Pancreas (tissue), 10 donors: ENCODE data around the gene CSTPP1. TPM values are rescaled to one million over a fixed set of nuclear protein-coding genes. Genes with fewer than 3 reads are reported as not detected.

Source experiments
- ATAC-seq, 4 donors: fragments of 200-7000 bp; cut with Tn5 transposase; one replicate each; pipeline versions ENCODE4 v1.8.0 to v1.9.1; 2020; ENCODE audit warnings: mild to moderate bottlenecking in 4 of 4, moderate library complexity in 4 of 4
- DNase-seq, 6 donors: peaks; one replicate each; pipeline ENCODE4 v3.0.0-alpha.2; 2020
- FAIRE-seq: peaks from 2 replicates; lab custom pipeline; 2012; peaks lifted over from hg19 to GRCh38; lab: Jason Lieb, UNC
- H3K27ac ChIP-seq, 4 donors: fragments of 200-600 bp; sonication (generic); 1 replicate in 3 of 4; 2 replicates in 1 of 4; pipeline versions ENCODE4 v1.5.0 to v1.8.0; 2020
- H3K27me3 ChIP-seq, 4 donors: fragments of 200-600 bp; one replicate each; pipeline ENCODE4 v1.8.0; 2021
- H3K36me3 ChIP-seq, 3 donors: fragments of 200-600 bp; sonication (generic) in 1 of 3; one replicate each; pipeline versions ENCODE4 v1.5.0 to v1.8.0; 2020 to 2021
- H3K4me1 ChIP-seq, 3 donors: fragments of 200-600 bp; one replicate each; pipeline ENCODE4 v1.8.0; 2021
- H3K4me3 ChIP-seq, 4 donors: fragments of 200-600 bp; sonication (generic) in 2 of 4; one replicate each; pipeline versions ENCODE4 v1.5.0 to v1.8.0; 2020 to 2021
- H3K9me3 ChIP-seq, 4 donors: fragments of 200-600 bp; one replicate each; pipeline ENCODE4 v1.8.0; 2021
- CTCF ChIP-seq, 4 donors: fragments of 200-600 bp; sonication (generic) in 3 of 4; IDR thresholded peaks; one replicate each; pipeline versions ENCODE4 v1.5.0 to v1.8.0; 2021; ENCODE audit warnings: antibody characterized with exemption in 4 of 4
- WGBS, 2 donors: extraction: QIAGEN DNeasy Blood & Tissue Kit; methylation state at CpG; one replicate each; pipeline ENCODE4 v1.1.7; 2013; 5-methylcytosine and 5-hydroxymethylcytosine counted together
- intact Hi-C, 3 donors: fragments of 100-400 bp; cut with DNase I; formaldehyde crosslinking; loops; one replicate each; pipeline versions ENCODE4 v1.11.1 to v1.14.2; 2022
- polyA plus RNA-seq, 2 donors: library from polyadenylated mRNA; stranded (reverse); fragments of 200-250 nt; gene quantifications; one replicate each; pipeline ENCODE4 v1.2.3, GENCODE V29; 2013
- total RNA-seq, 6 donors: library from RNA; stranded (reverse); fragmentation: NEBNext Ultra II Directional in 4 of 6; extraction: Animal tissue kit (Norgen Biotek cat#: 25700) in 4 of 6; gene quantifications; one replicate each; pipeline versions ENCODE4 v1.2.1 to v1.2.4, GENCODE V29; 2021 to 2023
- donor health status: healthy with polysubstance abuse.
- donor health status: DM: no; HTN: no; CAD: no; lungs with moderate emphysema.
- donor health status: DM: no; HTN: no; CAD: no.
- donor health status: control.
- donor health status: control.
- donor health status: Bipolar disorder and iron deficiency.
- donor health status: DM: yes; HTN: yes; CAD: no.
- donor health status: DM: no; HTN: no; CAD: no.
- donor health status: DM: no; HTN: no; CAD: no.
- donor health status: DM: yes; HTN: yes; CAD: no.

The CSTPP1 gene
- total and polyA plus RNA-seq, 8 donors: 9.7 to 23.6 (median 14.0) TPM

DNA sequence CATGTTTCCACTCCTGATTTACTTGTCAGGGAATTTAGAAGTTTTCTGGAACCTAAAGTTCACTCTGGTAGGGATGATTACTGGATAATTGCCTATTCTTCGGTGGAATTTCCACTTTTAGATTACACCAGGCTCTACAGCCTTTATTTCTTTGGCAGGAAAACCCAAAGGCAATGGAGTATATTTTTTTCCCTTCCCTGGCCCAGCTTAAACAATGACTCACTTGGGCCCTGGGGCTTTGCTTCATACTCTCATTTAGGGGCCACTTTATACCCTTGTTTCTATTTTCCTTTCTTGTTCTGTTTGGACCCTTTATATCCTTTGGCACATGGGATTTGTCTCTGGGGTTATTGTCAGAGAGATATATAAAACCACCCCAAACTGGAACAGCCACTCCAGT is 114.7 kb downstream of the CSTPP1 start:
- Histone ChIP-seq H3K4me3 (no peak overlapping the region), H3K27ac (no peak overlapping the region), H3K36me3 (no peaks in the 10 kb centered on the region), H3K9me3 (no peaks in the 10 kb centered on the region), H3K27me3 (no peaks in the 10 kb centered on the region), H3K4me1 (no peaks in the 10 kb centered on the region)
- DNase-seq: no peak
- no peak for ATAC-seq
- WGBS, 2 donors: 50 to 70% methylated on average over 1 of the region's 1 CpG
- intact Hi-C loops: no loop called here
- no peak for TF ChIP-seq CTCF (IDR thresholded peaks at IDR 0.05)
- no peak for FAIRE-seq

DNA sequence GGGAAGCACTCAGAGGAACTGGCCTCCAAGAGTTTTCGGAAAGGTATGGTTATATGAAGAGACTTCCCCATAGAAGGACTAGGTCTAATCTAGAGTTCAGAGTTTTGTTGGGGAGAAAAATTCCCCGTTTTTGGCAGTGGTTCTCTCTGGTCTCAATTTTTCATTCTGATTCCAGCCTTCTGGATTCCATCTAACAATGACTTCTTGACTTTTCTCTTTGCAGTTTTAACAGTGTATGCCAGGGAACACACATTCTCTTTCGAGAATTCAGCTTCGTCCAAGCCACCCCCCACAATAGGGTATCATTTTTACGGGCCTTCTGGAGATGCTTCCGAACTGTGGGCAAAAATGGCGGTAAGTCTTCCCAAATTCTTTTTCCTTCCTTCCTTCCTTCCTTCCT is 115.6 kb downstream of the CSTPP1 start:
- no peak for DNase-seq
- Histone ChIP-seq H3K27me3 (no peaks in the 10 kb centered on the region), H3K4me1 (no peaks in the 10 kb centered on the region), H3K27ac (no peak overlapping the region), H3K9me3 (no peaks in the 10 kb centered on the region), H3K4me3 (no peak overlapping the region), H3K36me3 (no peaks in the 10 kb centered on the region)
- no peak for ATAC-seq
- TF ChIP-seq CTCF (IDR thresholded peaks at IDR 0.05): no peak
- intact Hi-C loops: no loop called here
- 92 to 97% methylated on average over 7 of the region's 7 CpGs for WGBS, 2 donors
- FAIRE-seq: no peak

DNA sequence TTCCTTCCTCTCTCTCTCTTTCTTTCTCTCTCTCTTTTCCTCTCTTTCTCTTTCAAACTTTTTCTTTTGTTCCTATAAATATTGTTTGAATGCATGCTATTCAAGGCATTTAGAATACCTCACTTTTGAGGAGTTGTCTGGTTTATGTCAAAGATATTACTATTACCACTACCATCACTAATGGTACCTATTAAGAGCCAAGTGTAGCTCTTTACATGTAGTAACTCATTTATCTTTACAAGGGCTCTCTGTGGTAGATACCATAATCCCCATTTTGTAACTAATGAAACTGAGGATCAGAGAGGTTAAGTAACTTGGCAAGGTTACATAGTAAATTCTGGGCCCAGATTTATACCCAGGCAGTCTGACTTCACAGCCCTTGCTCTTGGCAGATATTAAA is 116.0 kb downstream of the CSTPP1 start:
- no peak overlapping the region for H3K27ac ChIP-seq
- DNase-seq (no peak), FAIRE-seq (no peak), ATAC-seq (no peak)
- no peaks in the 10 kb centered on the region for H3K4me1 ChIP-seq
- no peaks in the 10 kb centered on the region for H3K27me3 ChIP-seq
- intact Hi-C loops: no loop called here
- H3K4me3 ChIP-seq: no peak overlapping the region
- no peaks in the 10 kb centered on the region for H3K36me3 ChIP-seq
- no peaks in the 10 kb centered on the region for H3K9me3 ChIP-seq
- TF ChIP-seq CTCF (IDR thresholded peaks at IDR 0.05): no peak

GRCh38 chr11:47055534-47055933 is 119.0 kb downstream of the CSTPP1 start:
- no peaks in the 10 kb centered on the region for H3K9me3 ChIP-seq
- WGBS, 2 donors: 83 to 90% methylated on average over 1 of the region's 1 CpG
- TF ChIP-seq CTCF (IDR thresholded peaks at IDR 0.05): no peak
- no peak overlapping the region for H3K4me3 ChIP-seq
- no peak overlapping the region for H3K27ac ChIP-seq
- DNase-seq: no peak
- H3K4me1 ChIP-seq: no peaks in the 10 kb centered on the region
- intact Hi-C loops: no loop called here
- ATAC-seq: no peak
- FAIRE-seq: no peak
- no peaks in the 10 kb centered on the region for H3K36me3 ChIP-seq
- H3K27me3 ChIP-seq: no peaks in the 10 kb centered on the region

- ATAC-seq (peak in 2 of 4 donors; percentile 32 to 59), FAIRE-seq (no peak), DNase-seq (no peak)
- Histone ChIP-seq H3K4me3 (no peak overlapping the region), H3K27ac (no peak overlapping the region), H3K9me3 (no peaks in the 10 kb centered on the region), H3K27me3 (no peaks in the 10 kb centered on the region), H3K36me3 (no peaks in the 10 kb centered on the region), H3K4me1 (no peaks in the 10 kb centered on the region)
- intact Hi-C loops: no loop called here
- 74 to 78% methylated on average over 3 of the region's 3 CpGs for WGBS, 2 donors
- no peak for TF ChIP-seq CTCF (IDR thresholded peaks at IDR 0.05)
Measured at GRCh38 chr11:47056261-47056915, 119.8 kb downstream of the CSTPP1 start.
